ENCODE results near the gene SLC12A5.

DNA sequence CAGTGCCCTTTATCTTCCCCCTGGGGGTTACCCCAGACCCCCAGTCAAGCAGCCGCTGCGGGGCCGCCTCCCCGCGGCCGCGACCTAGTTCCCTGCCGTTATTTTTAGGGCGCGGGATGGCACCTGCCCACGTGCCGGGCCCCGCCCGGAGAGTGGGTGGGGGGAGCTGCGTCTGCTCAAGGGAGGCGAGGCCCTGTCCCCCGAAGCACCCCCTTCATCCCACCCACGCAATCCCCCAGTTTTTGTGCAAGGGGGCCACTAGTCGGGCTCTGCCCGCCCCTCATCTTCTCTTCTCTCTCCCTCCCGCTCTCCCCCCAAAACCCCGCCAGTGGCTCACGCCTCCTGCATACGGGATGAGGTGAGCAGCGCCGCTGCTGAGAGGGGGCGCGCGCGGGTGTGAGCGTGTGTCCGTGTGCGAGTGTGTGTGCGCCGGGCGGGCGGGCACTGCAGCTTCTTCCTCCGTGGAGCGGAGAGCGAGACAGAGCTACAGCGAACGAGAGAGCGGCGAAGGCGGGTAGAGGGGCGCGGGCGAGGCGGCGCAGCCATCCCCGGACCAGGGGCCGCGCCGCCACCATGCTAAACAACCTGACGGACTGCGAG is at the start of gene SLC12A5:
- TF ChIP-seq, protein P1, sequence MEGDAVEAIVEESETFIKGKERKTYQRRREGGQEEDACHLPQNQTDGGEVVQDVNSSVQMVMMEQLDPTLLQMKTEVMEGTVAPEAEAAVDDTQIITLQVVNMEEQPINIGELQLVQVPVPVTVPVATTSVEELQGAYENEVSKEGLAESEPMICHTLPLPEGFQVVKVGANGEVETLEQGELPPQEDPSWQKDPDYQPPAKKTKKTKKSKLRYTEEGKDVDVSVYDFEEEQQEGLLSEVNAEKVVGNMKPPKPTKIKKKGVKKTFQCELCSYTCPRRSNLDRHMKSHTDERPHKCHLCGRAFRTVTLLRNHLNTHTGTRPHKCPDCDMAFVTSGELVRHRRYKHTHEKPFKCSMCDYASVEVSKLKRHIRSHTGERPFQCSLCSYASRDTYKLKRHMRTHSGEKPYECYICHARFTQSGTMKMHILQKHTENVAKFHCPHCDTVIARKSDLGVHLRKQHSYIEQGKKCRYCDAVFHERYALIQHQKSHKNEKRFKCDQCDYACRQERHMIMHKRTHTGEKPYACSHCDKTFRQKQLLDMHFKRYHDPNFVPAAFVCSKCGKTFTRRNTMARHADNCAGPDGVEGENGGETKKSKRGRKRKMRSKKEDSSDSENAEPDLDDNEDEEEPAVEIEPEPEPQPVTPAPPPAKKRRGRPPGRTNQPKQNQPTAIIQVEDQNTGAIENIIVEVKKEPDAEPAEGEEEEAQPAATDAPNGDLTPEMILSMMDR (conservative IDR thresholded peaks at IDR 0.05; ENCODE audit: low read length), result no peak
- no peak for TF ChIP-seq EZH2phosphoT487 (IDR thresholded peaks at IDR 0.05; ENCODE audit: borderline replicate concordance, low read depth, low read length)
